ENCODE measurements around the gene DYDC1.

Gene DYDC1

DNA sequence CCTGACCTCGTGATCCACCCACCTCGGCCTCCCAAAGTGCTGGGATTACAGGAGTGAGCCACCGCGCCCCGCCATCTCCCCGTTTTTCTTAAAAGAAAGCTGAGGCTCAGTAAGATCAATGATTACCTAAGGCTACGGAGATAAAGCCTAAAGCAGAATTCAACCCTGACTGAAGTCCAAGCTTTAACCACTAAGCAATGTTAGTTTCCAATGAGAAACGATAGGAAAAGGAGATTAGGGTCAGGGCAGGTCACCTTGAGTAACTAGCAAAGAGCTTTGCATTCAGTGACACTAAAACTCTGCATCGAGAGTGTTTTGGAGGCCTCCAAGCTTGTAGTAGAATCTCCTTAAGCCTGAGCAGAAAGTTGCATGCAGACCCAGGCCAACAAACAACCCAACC is 34.2 kb upstream of the DYDC1 start:
- Histone ChIP-seq H3K18ac (ENCODE audit: low read length) (no peak overlapping the region), H3K79me1 (ENCODE audit: low read length) (no peaks in the 10 kb centered on the region), H3K14ac (ENCODE audit: low read length) (no peak overlapping the region), H4K91ac (ENCODE audit: low read depth, low read length) (no peak overlapping the region), H3K27me3 (ENCODE audit: insufficient read depth, low read length) (no peaks in the 10 kb centered on the region), H2BK120ac (ENCODE audit: insufficient read depth, low read length, poor library complexity) (no peak overlapping the region), H3K23ac (ENCODE audit: low read length) (no peak overlapping the region), H3K79me2 (ENCODE audit: control insufficient read depth, insufficient read depth, low read length, poor library complexity) (no peaks in the 10 kb centered on the region), H3K36me3 (ENCODE audit: control insufficient read depth in 1 of 2, insufficient read depth in 2 of 2, low read length in 2 of 2) (no peaks in the 10 kb centered on the region), H3K9me3 (ENCODE audit: insufficient read depth, low read depth, low read length) (no peaks in the 10 kb centered on the region), H2AK5ac (ENCODE audit: low read length) (no peak overlapping the region), H3K4ac (ENCODE audit: low read depth, low read length) (no peak overlapping the region), H4K12ac (ENCODE audit: low read depth, low read length) (no peak overlapping the region), H2BK5ac (ENCODE audit: low read depth, low read length, poor library complexity) (no peak overlapping the region), H3K4me1 (ENCODE audit: control insufficient read depth in 1 of 2, insufficient read depth in 2 of 2, low read length in 2 of 2) (peaks cover 0 to 3% of the 10 kb centered on the region in 2 experiments), H3K27ac (ENCODE audit: low read depth, low read length) (no peak overlapping the region), H3K4me3 (ENCODE audit: low read depth, low read length) (no peak overlapping the region), H2AFZ (ENCODE audit: insufficient read depth, low read length, poor library complexity) (no peak overlapping the region), H3K4me2 (ENCODE audit: low read length) (no peak overlapping the region), H2BK12ac (ENCODE audit: low read length) (no peak overlapping the region), H3K9ac (ENCODE audit: low read length) (no peak overlapping the region), H4K8ac (ENCODE audit: low read depth, low read length) (no peak overlapping the region)
- WGBS (ENCODE audit: extremely low coverage, insufficient coverage, insufficient read length) = no CpG with 5 or more reads among the region's 9 CpGs
- DNase-seq = no peak

DNA sequence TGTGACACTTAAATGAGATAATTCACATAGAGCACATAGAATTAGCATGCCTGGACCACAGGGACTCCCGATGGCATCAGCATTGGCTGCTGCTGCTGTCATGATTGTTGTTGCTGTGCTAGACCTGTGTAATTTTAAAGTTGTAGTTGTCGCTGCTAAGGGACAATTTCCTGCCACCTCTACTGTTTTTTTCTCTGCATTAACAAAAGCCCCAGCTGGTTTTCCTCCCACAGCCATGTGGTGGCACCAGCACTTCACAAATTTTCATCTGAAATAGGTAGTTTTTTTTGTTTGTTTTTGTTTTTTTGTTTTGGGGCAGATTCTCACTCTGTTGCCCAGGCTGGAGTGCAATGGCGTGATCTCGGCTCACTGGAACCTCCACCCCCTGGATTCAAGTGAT is 26.4 kb upstream of the DYDC1 start:
- H2AFZ ChIP-seq (ENCODE audit: insufficient read depth, low read length, poor library complexity) = no peak overlapping the region
- H3K23ac ChIP-seq (ENCODE audit: low read length) = no peak overlapping the region
- H3K9ac ChIP-seq (ENCODE audit: low read length) = no peak overlapping the region
- WGBS (ENCODE audit: extremely low coverage, insufficient coverage, insufficient read length) = no CpG with 5 or more reads among the region's 4 CpGs
- DNase-seq = peak; percentile 69 to 76
- peaks cover 0 to 2% of the 10 kb centered on the region in 2 experiments for H3K4me1 ChIP-seq (ENCODE audit: control insufficient read depth in 1 of 2, insufficient read depth in 2 of 2, low read length in 2 of 2)
- H2BK12ac ChIP-seq (ENCODE audit: low read length) = no peak overlapping the region
- no peak overlapping the region for H3K4me2 ChIP-seq (ENCODE audit: low read length)
- no peaks in the 10 kb centered on the region for H3K36me3 ChIP-seq (ENCODE audit: control insufficient read depth in 1 of 2, insufficient read depth in 2 of 2, low read length in 2 of 2)
- H3K79me1 ChIP-seq (ENCODE audit: low read length) = no peaks in the 10 kb centered on the region
- no peak overlapping the region for H2BK5ac ChIP-seq (ENCODE audit: low read depth, low read length, poor library complexity)
- no peak overlapping the region for H3K4me3 ChIP-seq (ENCODE audit: low read depth, low read length)
- H3K27ac ChIP-seq (ENCODE audit: low read depth, low read length) = no peak overlapping the region
- no peak overlapping the region for H2BK120ac ChIP-seq (ENCODE audit: insufficient read depth, low read length, poor library complexity)
- no peaks in the 10 kb centered on the region for H3K9me3 ChIP-seq (ENCODE audit: insufficient read depth, low read depth, low read length)
- no peak overlapping the region for H2AK5ac ChIP-seq (ENCODE audit: low read length)
- H3K14ac ChIP-seq (ENCODE audit: low read length) = no peak overlapping the region
- no peak overlapping the region for H4K91ac ChIP-seq (ENCODE audit: low read depth, low read length)
- no peaks in the 10 kb centered on the region for H3K27me3 ChIP-seq (ENCODE audit: insufficient read depth, low read length)
- no peak overlapping the region for H3K18ac ChIP-seq (ENCODE audit: low read length)
- no peak overlapping the region for H4K8ac ChIP-seq (ENCODE audit: low read depth, low read length)
- H3K4ac ChIP-seq (ENCODE audit: low read depth, low read length) = no peak overlapping the region
- H3K79me2 ChIP-seq (ENCODE audit: control insufficient read depth, insufficient read depth, low read length, poor library complexity) = no peaks in the 10 kb centered on the region
- H4K12ac ChIP-seq (ENCODE audit: low read depth, low read length) = no peak overlapping the region

DNA sequence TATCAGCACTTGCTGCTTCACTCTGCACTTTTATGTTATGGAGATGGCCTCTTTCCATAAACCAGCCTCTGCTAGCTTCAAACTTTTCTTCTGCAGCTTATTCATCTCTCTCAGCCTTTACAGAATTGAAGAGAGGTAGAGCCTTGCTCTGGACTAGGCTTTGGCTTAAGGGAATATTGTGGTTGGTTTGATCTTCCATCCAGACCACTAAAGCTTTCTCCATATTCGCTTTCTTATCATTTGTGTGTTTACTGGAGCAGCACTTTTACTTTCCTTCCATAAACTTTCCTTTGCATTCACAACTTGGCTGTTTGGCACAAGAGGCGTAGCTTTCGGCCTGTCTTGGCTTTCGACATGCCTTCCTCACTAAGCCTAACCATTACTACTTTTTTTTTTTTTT is 23.6 kb upstream of the DYDC1 start:
- DNase-seq = no peak
- Histone ChIP-seq H4K8ac (ENCODE audit: low read depth, low read length) (no peak overlapping the region), H2BK5ac (ENCODE audit: low read depth, low read length, poor library complexity) (no peak overlapping the region), H3K79me1 (ENCODE audit: low read length) (no peaks in the 10 kb centered on the region), H2AK5ac (ENCODE audit: low read length) (no peak overlapping the region), H3K4me3 (ENCODE audit: low read depth, low read length) (no peak overlapping the region), H3K36me3 (ENCODE audit: control insufficient read depth in 1 of 2, insufficient read depth in 2 of 2, low read length in 2 of 2) (no peaks in the 10 kb centered on the region), H3K18ac (ENCODE audit: low read length) (no peak overlapping the region), H3K4ac (ENCODE audit: low read depth, low read length) (no peak overlapping the region), H3K14ac (ENCODE audit: low read length) (no peak overlapping the region), H4K91ac (ENCODE audit: low read depth, low read length) (no peak overlapping the region), H2BK120ac (ENCODE audit: insufficient read depth, low read length, poor library complexity) (no peak overlapping the region), H3K4me1 (ENCODE audit: control insufficient read depth in 1 of 2, insufficient read depth in 2 of 2, low read length in 2 of 2) (no peaks in the 10 kb centered on the region), H3K23ac (ENCODE audit: low read length) (no peak overlapping the region), H2AFZ (ENCODE audit: insufficient read depth, low read length, poor library complexity) (no peak overlapping the region), H2BK12ac (ENCODE audit: low read length) (no peak overlapping the region), H3K9ac (ENCODE audit: low read length) (no peak overlapping the region), H3K27ac (ENCODE audit: low read depth, low read length) (no peak overlapping the region), H3K27me3 (ENCODE audit: insufficient read depth, low read length) (no peaks in the 10 kb centered on the region), H3K9me3 (ENCODE audit: insufficient read depth, low read depth, low read length) (no peaks in the 10 kb centered on the region), H3K79me2 (ENCODE audit: control insufficient read depth, insufficient read depth, low read length, poor library complexity) (no peaks in the 10 kb centered on the region), H4K12ac (ENCODE audit: low read depth, low read length) (no peak overlapping the region), H3K4me2 (ENCODE audit: low read length) (no peak overlapping the region)
- WGBS (ENCODE audit: extremely low coverage, insufficient coverage, insufficient read length) = no CpG with 5 or more reads among the region's 4 CpGs

DNA sequence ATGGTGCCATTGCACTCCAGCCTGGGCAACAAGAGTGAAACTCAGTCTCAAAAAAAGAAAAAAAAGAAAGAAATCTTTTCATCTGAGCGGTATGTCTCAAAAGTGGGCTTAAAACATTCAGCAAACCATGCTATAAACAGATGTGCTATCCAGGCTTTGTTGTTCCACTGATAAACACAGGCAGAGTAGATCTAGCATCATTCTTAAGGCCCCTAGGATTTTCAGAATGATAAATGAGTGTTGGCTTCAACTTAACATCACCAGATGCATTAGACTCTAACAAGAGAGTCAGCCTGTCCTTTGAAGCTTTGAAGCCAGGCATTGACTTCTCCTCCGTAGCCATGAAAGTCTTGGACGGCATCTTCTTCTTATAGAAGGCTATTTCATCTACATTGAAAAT is 23.1 kb upstream of the DYDC1 start:
- Histone ChIP-seq H2AK5ac (ENCODE audit: low read length) (no peak overlapping the region), H2BK120ac (ENCODE audit: insufficient read depth, low read length, poor library complexity) (no peak overlapping the region), H4K12ac (ENCODE audit: low read depth, low read length) (no peak overlapping the region), H2BK12ac (ENCODE audit: low read length) (no peak overlapping the region), H3K4me2 (ENCODE audit: low read length) (no peak overlapping the region), H4K8ac (ENCODE audit: low read depth, low read length) (no peak overlapping the region), H3K9ac (ENCODE audit: low read length) (no peak overlapping the region), H3K9me3 (ENCODE audit: insufficient read depth, low read depth, low read length) (no peaks in the 10 kb centered on the region), H3K18ac (ENCODE audit: low read length) (no peak overlapping the region), H2AFZ (ENCODE audit: insufficient read depth, low read length, poor library complexity) (no peak overlapping the region), H3K23ac (ENCODE audit: low read length) (no peak overlapping the region), H3K4ac (ENCODE audit: low read depth, low read length) (no peak overlapping the region), H3K27ac (ENCODE audit: low read depth, low read length) (no peak overlapping the region), H2BK5ac (ENCODE audit: low read depth, low read length, poor library complexity) (no peak overlapping the region), H3K36me3 (ENCODE audit: control insufficient read depth in 1 of 2, insufficient read depth in 2 of 2, low read length in 2 of 2) (no peaks in the 10 kb centered on the region), H3K27me3 (ENCODE audit: insufficient read depth, low read length) (no peaks in the 10 kb centered on the region), H3K14ac (ENCODE audit: low read length) (no peak overlapping the region), H3K79me2 (ENCODE audit: control insufficient read depth, insufficient read depth, low read length, poor library complexity) (no peaks in the 10 kb centered on the region), H4K91ac (ENCODE audit: low read depth, low read length) (no peak overlapping the region), H3K4me1 (ENCODE audit: control insufficient read depth in 1 of 2, insufficient read depth in 2 of 2, low read length in 2 of 2) (no peaks in the 10 kb centered on the region), H3K4me3 (ENCODE audit: low read depth, low read length) (no peak overlapping the region), H3K79me1 (ENCODE audit: low read length) (no peaks in the 10 kb centered on the region)
- DNase-seq = no peak
- WGBS (ENCODE audit: extremely low coverage, insufficient coverage, insufficient read length) = no CpG with 5 or more reads among the region's 3 CpGs

Measured in trophoblast cell (in vitro differentiated cells and primary cell).